Caco-2 (cell line): Measurements from ENCODE around the gene CBARP. TPM values are rescaled to one million over a fixed set of nuclear protein-coding genes. Genes with fewer than 3 reads are reported as not detected.

ENCODE experiments used
- BruUV-seq: library from RNA; stranded (reverse); fragments of 400-500 nt; replicated peaks from 2 replicates; lab custom pipeline; 2021; lab: Mats Ljungman, UMichigan
- CTCF ChIA-PET: fragments of 300-600 bp; sonication (Branson Sonifier 250); formaldehyde crosslinking; loops from one replicate; lab custom pipeline; 2022; ENCODE audit warnings: antibody characterized with exemption; lab: Charles Lee
- POLR2A ChIA-PET: fragments of 300-600 bp; sonication (Branson Sonifier 250); formaldehyde crosslinking; loops from one replicate; lab custom pipeline; 2022; ENCODE audit warnings: antibody characterized with exemption; lab: Charles Lee
- DNase-seq, 2 experiments: peaks; one replicate each; pipeline versions ENCODE4 v3.0.0 to v3.0.0-alpha.2; 2020 to 2022
- H3K27me3 ChIP-seq: replicated peaks from 2 replicates; pipeline ENCODE4 v1.6.0; 2011; ENCODE audit warnings: low read length; ENCODE audit not compliant: control insufficient read depth, insufficient read depth
- H3K36me3 ChIP-seq: 2 replicates; pipeline ENCODE4 v1.5.1; 2011; ENCODE audit warnings: low read length; ENCODE audit not compliant: control insufficient read depth, insufficient read depth
- H3K4me1 ChIP-seq: fragments of 250-450 bp; sonication (Bioruptor Pico); 2 replicates; pipeline ENCODE4 v1.5.1; 2020; ENCODE audit warnings: mild to moderate bottlenecking
- H3K4me3 ChIP-seq: 2 replicates; pipeline ENCODE4 v1.5.1; 2011; ENCODE audit warnings: low read depth, mild to moderate bottlenecking, control low read depth, low read length
- H3K9me3 ChIP-seq: fragments of 250-450 bp; sonication (Bioruptor Pico); 2 replicates; pipeline ENCODE4 v1.5.1; 2020; ENCODE audit warnings: mild to moderate bottlenecking, moderate library complexity
- H3K27ac Mint-ChIP-seq: one replicate; pipeline ENCODE4 v1.8.0; 2022; ENCODE audit warnings: mixed read lengths; ENCODE audit not compliant: unreplicated experiment
- H3K27me3 Mint-ChIP-seq: one replicate; pipeline ENCODE4 v1.8.0; 2022; ENCODE audit warnings: mixed read lengths; ENCODE audit not compliant: insufficient read depth, unreplicated experiment
- H3K36me3 Mint-ChIP-seq: one replicate; pipeline ENCODE4 v1.8.0; 2022; ENCODE audit warnings: mild to moderate bottlenecking, mixed read lengths; ENCODE audit not compliant: insufficient read depth, unreplicated experiment
- H3K4me1 Mint-ChIP-seq: one replicate; pipeline ENCODE4 v1.8.0; 2022; ENCODE audit warnings: low read depth, mixed read lengths; ENCODE audit not compliant: unreplicated experiment
- H3K4me3 Mint-ChIP-seq: one replicate; pipeline ENCODE4 v1.8.0; 2022; ENCODE audit warnings: mild to moderate bottlenecking, moderate library complexity, mixed read lengths; ENCODE audit not compliant: unreplicated experiment
- H3K9me3 Mint-ChIP-seq: one replicate; pipeline ENCODE4 v1.8.0; 2022; ENCODE audit warnings: mixed read lengths; ENCODE audit not compliant: unreplicated experiment
- intact Hi-C: fragments of 100-400 bp; cut with micrococcal nuclease; formaldehyde crosslinking; loops from one replicate; pipeline ENCODE4 v1.10.0; 2022; ENCODE audit not compliant: unreplicated experiment
- total RNA-seq: library from RNA; stranded (reverse); gene quantifications from 2 replicates; pipeline ENCODE4 v1.2.3, GENCODE V29; 2022
- TF ChIP-seq, protein P1 (sequence below), 2 experiments: fragments of 200-600 bp in 1 of 2; IDR thresholded peaks; 1 replicate in 1 of 2; 2 replicates in 1 of 2; pipeline versions ENCODE4 v1.5.1 to v1.8.0; 2011 to 2022; ENCODE audit warnings: antibody characterized with exemption in 1 of 2, control low read depth in 1 of 2, inconsistent platforms in 1 of 2, low read depth in 1 of 2, low read length in 1 of 2, mild to moderate bottlenecking in 1 of 2, moderate library complexity in 1 of 2; ENCODE audit not compliant: insufficient read depth in 1 of 2, severe bottlenecking in 1 of 2, unreplicated experiment in 1 of 2

The CBARP gene
- total RNA-seq, 1 experiment from 2014 or later, result 7.3 TPM

DNA sequence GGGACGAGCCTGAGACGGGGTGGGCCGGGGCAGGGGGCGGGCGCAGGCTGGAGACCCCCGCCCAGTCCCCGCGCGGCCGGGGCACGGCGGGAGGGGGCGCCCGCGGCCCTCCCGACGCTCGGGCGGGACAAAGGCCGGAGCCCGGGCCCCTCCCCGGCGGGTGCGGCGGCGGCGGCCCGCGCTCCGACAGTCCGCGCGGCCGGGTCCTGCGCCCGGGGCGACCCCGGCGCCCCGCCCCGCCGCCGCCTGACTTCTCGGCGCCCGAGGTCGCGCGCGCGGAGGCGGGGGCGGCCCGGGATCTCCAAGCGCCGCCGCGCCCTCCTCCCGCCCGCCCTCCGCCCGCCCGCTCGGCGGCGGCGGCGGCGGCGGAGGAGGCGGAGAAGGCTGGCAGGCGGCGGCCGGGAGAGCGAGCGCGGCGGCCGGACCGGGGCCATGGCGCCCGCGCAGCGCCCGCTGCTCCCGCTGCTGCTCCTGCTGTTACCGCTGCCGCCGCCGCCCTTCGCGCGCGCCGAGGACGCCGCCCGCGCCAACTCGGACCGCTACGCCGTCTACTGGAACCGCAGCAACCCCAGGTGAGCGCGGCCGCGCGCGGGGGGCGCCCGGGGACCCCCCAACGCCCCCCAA lies 48.0 kb upstream of the CBARP start, which contains the start of gene EFNA2:
Gene EFNA2, plus strand, starts transcription at position 137 of the 624 bp plus-strand sequence. Its CDS starts 296 bp downstream, at position 433.
- peak within 1 kb of the TSS; percentile 84 for H3K27ac Mint-ChIP-seq
- POLR2A ChIA-PET, result interaction anchor here (2.1 kb wide), 1 partner anchor 17 kb away, joined by 11 read pairs; the partner anchor contains the start of gene CIRBP

DNA sequence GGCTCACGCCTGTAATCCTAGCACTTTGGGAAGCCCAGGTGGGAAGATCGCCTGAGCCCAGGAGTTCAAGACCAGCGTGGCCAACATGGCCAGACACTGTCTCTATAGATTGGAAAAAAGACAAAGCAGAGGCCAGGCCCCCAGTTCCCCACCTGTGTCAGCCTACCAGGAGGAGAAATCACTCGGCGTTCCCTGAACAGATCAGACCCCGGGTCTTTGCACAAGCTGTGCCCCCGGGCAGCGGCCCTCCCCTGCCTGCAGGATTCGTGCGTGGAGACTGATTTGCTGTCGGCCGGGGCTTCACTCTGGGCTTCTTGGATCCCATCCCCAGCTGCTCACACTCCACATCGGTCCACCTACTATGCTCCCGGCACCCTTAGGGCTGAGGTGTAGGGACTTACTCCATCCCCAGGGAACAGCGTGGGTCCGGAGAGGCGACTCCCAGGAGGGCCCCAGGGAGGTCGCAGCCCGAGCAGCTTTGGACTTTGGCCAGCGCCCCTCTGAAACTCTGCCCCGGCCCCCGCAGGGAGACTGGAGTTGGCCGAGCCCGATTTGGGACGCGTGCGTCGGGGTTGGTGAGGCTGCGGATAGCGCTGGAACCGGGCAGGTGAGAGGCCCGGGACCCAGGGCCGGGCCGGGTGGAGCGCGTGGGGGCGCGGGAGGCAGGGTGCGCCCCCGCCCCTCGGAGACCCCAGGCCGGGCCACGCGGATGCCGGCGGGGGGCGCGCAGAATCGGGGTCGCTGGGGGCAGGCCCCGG lies 47.4 kb upstream of the CBARP start:
- H3K4me3 ChIP-seq, result peak overlapping the region; percentile 24
- Mint-ChIP-seq H3K36me3 (peaks cover 13% of the 10 kb centered on the region), H3K4me3 (peak overlapping the region; percentile 71), H3K4me1 (peaks cover 12% of the 10 kb centered on the region), H3K9me3 (no peaks in the 10 kb centered on the region), H3K27me3 (no peaks in the 10 kb centered on the region), H3K27ac (peak overlapping the region; percentile 84)
- POLR2A ChIA-PET, result interaction anchor here (2.1 to 2.2 kb wide), 2 partner anchors 10 to 16 kb away, joined by 9 to 11 read pairs; partner anchors contain the start of genes CIRBP and FAM174C
- CTCF ChIA-PET, result interaction anchor here (1.0 to 1.1 kb wide), 2 partner anchors 31 to 41 kb away, joined by 4 to 5 read pairs; no protein-coding TSS in a partner anchor
- peaks cover 41% of the 10 kb centered on the region for H3K4me1 ChIP-seq
- no peak for DNase-seq
- H3K27me3 ChIP-seq, result no peaks in the 10 kb centered on the region
- intact Hi-C loops, result loop anchor here (1.0 kb wide), 1 partner anchor 23 kb away; no protein-coding TSS in a partner anchor
- TF ChIP-seq, protein P1, sequence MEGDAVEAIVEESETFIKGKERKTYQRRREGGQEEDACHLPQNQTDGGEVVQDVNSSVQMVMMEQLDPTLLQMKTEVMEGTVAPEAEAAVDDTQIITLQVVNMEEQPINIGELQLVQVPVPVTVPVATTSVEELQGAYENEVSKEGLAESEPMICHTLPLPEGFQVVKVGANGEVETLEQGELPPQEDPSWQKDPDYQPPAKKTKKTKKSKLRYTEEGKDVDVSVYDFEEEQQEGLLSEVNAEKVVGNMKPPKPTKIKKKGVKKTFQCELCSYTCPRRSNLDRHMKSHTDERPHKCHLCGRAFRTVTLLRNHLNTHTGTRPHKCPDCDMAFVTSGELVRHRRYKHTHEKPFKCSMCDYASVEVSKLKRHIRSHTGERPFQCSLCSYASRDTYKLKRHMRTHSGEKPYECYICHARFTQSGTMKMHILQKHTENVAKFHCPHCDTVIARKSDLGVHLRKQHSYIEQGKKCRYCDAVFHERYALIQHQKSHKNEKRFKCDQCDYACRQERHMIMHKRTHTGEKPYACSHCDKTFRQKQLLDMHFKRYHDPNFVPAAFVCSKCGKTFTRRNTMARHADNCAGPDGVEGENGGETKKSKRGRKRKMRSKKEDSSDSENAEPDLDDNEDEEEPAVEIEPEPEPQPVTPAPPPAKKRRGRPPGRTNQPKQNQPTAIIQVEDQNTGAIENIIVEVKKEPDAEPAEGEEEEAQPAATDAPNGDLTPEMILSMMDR (IDR thresholded peaks at IDR 0.05; ENCODE audit: insufficient read depth in 1 of 2, low read depth in 1 of 2, low read length in 1 of 2, severe bottlenecking in 1 of 2, unreplicated experiment in 1 of 2), result no peak
- BruUV-seq, result no TSS peak
- H3K9me3 ChIP-seq, result no peaks in the 10 kb centered on the region
- H3K36me3 ChIP-seq, result no peaks in the 10 kb centered on the region; the same call in 1 of the 2 replicates

More for the DNA sequence above, 48.0 kb upstream of the CBARP start, which contains the start of gene EFNA2:
- H3K9me3 ChIP-seq, result no peaks in the 10 kb centered on the region
- H3K9me3 Mint-ChIP-seq, result no peaks in the 10 kb centered on the region
- H3K4me1 ChIP-seq, result peaks cover 43% of the 10 kb centered on the region
- H3K27me3 ChIP-seq, result no peaks in the 10 kb centered on the region
- no peaks in the 10 kb centered on the region for H3K27me3 Mint-ChIP-seq
- CTCF ChIA-PET, result no interaction called here
- DNase-seq, result no peak
- no TSS peak for BruUV-seq
- intact Hi-C loops, result no loop called here
- H3K36me3 ChIP-seq, result no peaks in the 10 kb centered on the region
- peak within 1 kb of the TSS; percentile 80 for H3K4me3 Mint-ChIP-seq
- H3K4me3 ChIP-seq, result peak within 1 kb of the TSS; percentile 72
- peaks cover 8% of the 10 kb centered on the region for H3K4me1 Mint-ChIP-seq
- peaks cover 13% of the 10 kb centered on the region for H3K36me3 Mint-ChIP-seq
- TF ChIP-seq, protein P1 (IDR thresholded peaks at IDR 0.05; ENCODE audit: insufficient read depth in 1 of 2, low read depth in 1 of 2, low read length in 1 of 2, severe bottlenecking in 1 of 2, unreplicated experiment in 1 of 2), result no peak
